Activated T-cell treated with anti-CD3 and anti-CD28 coated beads, Interleukin-2, amount 50 U/mL, for 24 hours (primary cell): ENCODE measurements around the gene CD276.

ENCODE experiments used
- DNase-seq: peaks from one replicate; pipeline ENCODE4 v3.0.0-alpha.2; 2020
- H3K27ac Mint-ChIP-seq: 2 replicates; pipeline ENCODE4 v1.8.0; 2020; ENCODE audit warnings: mild to moderate bottlenecking, mixed read lengths
- H3K27me3 Mint-ChIP-seq: 2 replicates; pipeline ENCODE4 v1.8.0; 2020; ENCODE audit warnings: mixed read lengths
- H3K36me3 Mint-ChIP-seq: 2 replicates; pipeline ENCODE4 v1.8.0; 2020; ENCODE audit warnings: low read depth, mixed read lengths
- H3K4me1 Mint-ChIP-seq: 2 replicates; pipeline ENCODE4 v1.8.0; 2020; ENCODE audit warnings: low read depth, mixed read lengths
- H3K4me3 Mint-ChIP-seq: 2 replicates; pipeline ENCODE4 v1.8.0; 2020; ENCODE audit warnings: mild to moderate bottlenecking, moderate library complexity, mixed read lengths
- H3K9me3 Mint-ChIP-seq: 2 replicates; pipeline ENCODE4 v1.8.0; 2020; ENCODE audit warnings: mixed read lengths

The CD276 gene

DNA sequence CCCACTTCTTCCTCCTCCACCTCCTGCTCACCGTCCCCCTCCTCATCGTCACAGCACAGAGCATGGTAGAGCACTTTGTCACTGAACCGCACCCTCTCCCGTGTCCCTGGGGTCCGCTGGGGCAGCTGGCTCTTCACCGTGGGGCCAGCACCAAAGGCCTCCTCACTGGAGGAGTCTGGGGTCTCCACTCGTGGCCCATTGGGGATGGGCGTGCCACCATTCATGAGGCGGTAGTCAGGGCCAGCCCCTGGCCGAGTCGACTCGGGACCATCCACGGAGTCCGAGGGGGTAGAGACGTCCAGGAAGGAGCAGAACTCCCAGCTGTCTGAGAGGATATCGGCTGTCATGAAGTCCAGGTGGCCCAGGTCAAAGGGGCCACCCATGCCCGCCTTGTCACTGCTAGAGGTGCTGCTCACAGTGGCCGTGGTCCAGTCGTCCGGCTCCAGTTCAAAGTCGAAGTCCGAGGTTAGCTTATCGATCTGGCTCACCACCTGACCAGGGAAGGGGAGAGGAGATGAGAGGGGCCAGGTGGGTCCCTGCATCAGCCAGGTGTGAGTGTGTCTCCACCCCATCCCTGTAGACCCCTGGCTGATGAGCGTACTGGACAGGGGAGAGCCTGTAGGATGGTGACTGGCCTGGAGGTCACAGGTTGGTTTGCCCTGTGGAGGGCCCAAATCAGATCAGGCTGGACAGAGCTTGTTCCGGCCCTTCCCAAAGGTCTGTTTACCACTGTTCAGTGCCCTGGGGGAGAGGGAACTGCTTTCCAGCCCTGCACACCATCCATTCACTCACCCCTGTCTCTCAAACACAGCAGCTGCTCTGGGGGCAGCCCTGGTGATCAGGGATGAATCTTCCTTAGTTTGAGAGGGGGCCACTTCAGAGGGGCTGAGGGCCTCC is 56.2 kb downstream of the CD276 start:
- Mint-ChIP-seq H3K9me3 (no peaks in the 10 kb centered on the region), H3K4me1 (no peaks in the 10 kb centered on the region), H3K27me3 (peaks cover 16% of the 10 kb centered on the region), H3K27ac (no peak overlapping the region), H3K36me3 (no peaks in the 10 kb centered on the region), H3K4me3 (no peak overlapping the region)
- DNase-seq: no peak

DNA sequence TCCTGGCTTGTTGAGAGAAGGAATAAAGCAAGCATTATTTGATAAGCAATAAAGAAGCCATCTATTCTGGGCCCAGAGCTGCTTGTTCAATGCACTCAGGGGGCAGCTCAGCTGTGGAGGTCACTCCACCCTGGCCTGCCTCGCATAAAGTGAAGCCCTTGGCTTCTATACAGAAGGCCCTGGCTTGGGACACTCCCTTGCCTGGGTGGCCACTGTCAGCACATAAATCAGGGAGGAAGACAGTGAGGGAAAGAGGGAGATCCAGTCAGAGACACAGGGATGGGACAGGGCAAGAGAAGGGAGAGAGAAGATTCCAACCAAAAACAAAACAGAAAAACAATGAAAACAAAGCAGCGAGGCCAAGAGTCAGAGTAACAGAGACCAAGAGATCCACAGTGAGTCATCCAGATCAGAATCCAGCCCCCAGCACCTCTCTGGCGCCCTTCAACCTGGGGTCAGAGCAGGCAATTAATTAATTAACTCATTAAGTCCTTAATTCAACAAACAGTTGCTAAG is 57.2 kb downstream of the CD276 start:
- Mint-ChIP-seq H3K27me3 (peaks cover 12% of the 10 kb centered on the region), H3K4me3 (no peak overlapping the region), H3K27ac (no peak overlapping the region), H3K36me3 (no peaks in the 10 kb centered on the region), H3K4me1 (no peaks in the 10 kb centered on the region), H3K9me3 (no peaks in the 10 kb centered on the region)
- DNase-seq: no peak

DNA sequence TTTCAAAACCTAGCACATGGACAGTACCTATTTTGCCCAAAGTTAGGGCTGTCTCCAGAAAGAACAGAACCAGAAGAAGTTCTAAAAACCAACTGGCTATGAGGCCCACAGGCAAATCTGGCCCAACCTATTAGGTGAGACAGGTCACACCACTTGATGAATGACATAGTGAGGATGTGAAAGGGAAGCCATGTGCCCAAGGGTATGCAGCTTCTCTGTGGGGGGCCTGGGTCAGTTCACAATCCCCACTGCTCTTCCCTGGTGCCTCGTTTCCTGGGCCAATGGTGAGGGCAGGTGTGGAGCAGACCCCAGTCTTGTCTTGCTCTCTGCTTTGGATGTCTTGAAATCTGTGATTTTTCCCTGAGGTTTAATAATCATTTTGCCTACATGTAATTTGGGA is 60.1 kb downstream of the CD276 start:
- Mint-ChIP-seq H3K9me3 (no peaks in the 10 kb centered on the region), H3K27ac (no peak overlapping the region), H3K27me3 (peaks cover 30% of the 10 kb centered on the region), H3K36me3 (no peaks in the 10 kb centered on the region), H3K4me1 (no peaks in the 10 kb centered on the region), H3K4me3 (no peak overlapping the region)
- DNase-seq: no peak

DNA sequence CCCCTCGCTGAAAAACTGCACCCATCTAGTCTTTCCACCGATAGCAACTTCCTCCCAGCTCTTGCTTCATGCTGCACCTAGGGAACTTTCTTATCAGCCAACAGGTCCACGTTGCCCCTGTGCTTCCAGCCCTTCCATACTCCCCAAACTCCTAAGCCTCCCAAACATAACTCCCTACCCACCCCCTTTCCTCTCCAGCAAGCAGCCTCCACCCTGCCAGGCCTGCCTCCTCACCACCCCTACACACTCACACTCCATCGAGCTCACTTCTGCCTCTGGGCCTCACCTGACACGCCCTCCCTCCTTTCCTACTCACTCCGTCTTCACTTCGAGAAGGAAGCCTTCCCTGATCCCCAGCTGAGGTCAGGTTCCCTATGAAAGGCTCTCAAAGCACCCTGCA is 60.9 kb downstream of the CD276 start:
- Mint-ChIP-seq H3K9me3 (no peaks in the 10 kb centered on the region), H3K27ac (no peak overlapping the region), H3K4me1 (no peaks in the 10 kb centered on the region), H3K36me3 (no peaks in the 10 kb centered on the region), H3K27me3 (peaks cover 38% of the 10 kb centered on the region), H3K4me3 (no peak overlapping the region)
- DNase-seq: no peak

DNA sequence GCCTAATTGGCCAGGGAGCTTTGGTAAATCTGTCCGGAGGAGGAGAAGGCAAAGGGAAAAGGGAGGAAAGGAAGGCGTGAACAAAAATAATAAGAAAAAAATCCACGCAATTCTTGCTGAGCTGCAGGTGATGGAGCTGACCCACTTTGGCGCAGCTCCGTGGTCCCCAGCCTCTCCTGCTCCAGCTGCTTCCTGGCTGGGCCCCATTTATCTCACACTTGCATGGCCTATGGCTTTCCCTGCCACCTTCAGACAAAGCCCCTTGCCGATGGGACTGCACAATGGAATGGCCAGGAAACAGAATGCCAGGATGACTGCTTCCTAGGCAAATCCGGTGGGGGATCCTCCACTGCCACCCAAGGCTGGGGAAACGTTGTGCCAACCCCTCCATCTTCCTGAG is 62.1 kb downstream of the CD276 start:
- no peak overlapping the region for H3K27ac Mint-ChIP-seq
- H3K4me1 Mint-ChIP-seq: no peaks in the 10 kb centered on the region
- H3K36me3 Mint-ChIP-seq: no peaks in the 10 kb centered on the region
- no peak overlapping the region for H3K4me3 Mint-ChIP-seq
- no peak for DNase-seq
- H3K9me3 Mint-ChIP-seq: no peaks in the 10 kb centered on the region
- H3K27me3 Mint-ChIP-seq: peaks cover 49% of the 10 kb centered on the region

DNA sequence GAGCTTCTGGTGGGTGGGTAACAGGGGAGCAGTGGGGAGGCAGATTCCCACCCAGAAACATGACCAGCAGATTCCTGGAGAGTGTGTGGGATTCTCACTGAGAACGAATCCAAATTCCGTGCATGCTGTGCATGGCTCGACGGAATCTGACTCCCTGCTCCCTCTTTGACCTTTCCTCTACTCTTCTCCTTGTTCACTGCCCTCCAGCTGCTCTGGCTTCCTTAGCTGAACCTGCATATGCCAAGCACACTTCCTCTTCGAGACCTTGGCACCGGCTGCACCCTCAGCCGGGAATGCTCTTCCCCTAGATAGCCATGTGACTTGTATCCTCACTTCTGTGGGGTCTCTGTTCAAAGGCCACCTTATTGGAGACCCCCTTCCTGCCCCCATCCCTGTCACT is 62.7 kb downstream of the CD276 start:
- Mint-ChIP-seq H3K27ac (no peak overlapping the region), H3K4me1 (peaks cover 2% of the 10 kb centered on the region), H3K27me3 (peaks cover 53% of the 10 kb centered on the region), H3K9me3 (no peaks in the 10 kb centered on the region), H3K36me3 (no peaks in the 10 kb centered on the region), H3K4me3 (no peak overlapping the region)
- DNase-seq: no peak

DNA sequence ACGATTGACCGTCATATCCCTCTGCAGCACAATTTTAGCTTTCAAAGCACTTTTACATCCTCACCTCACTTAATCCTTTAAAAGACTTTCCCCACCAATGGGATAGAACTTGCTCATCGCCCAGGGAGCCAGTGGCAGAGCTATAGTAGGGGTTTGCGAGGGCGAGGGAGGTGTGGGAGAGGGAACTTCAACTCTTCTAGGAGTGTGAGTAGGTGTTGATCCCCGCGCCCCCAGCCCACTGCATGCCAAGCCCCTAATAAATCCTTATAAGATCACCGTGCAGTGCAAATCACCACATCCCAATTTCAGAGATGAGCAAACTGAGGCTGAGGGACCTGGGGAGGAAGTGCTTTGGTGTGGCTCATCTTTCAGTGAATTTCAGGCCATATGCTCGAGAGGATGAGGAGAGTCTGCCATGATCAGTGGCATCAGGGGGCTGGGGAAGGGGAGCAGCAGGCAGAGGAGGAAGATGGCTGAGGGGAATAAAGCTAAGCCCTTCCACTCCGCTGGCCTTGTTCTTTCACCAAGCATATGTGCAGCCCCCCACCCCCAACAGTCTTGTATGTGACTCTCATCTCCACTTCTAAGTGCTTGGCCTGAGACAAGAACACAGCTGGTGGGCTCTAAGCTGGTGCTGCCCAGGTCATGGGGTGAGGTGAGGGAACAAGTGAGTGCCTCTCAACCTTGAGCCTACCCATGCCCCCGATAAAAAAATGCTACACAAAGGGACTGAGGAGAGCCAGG is 63.8 kb downstream of the CD276 start:
- H3K27me3 Mint-ChIP-seq: peaks cover 53% of the 10 kb centered on the region
- no peak overlapping the region for H3K27ac Mint-ChIP-seq
- H3K4me3 Mint-ChIP-seq: no peak overlapping the region
- H3K36me3 Mint-ChIP-seq: no peaks in the 10 kb centered on the region
- H3K9me3 Mint-ChIP-seq: no peaks in the 10 kb centered on the region
- peaks cover 2% of the 10 kb centered on the region for H3K4me1 Mint-ChIP-seq
- DNase-seq: no peak

DNA sequence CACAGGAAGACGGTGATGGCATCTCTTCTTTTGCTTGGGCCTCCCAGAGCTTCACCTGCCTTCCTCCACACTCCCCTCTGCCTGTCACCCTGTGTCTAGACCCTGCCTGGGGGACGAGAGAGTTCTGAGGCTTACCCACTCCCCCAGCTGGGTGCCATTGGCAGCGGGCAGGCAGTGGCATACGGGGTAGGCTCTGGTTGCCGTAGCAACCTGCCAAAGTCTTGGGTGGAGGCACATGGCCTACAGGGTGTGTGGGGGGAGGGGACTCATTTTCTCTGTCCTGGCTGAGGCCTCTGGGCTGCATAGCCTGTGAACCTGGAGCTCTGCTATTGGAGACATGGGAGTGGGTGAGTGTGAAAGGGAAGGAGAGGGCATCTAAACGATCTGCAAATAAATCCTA is 64.5 kb downstream of the CD276 start:
- Mint-ChIP-seq H3K4me1 (peaks cover 4% of the 10 kb centered on the region), H3K9me3 (no peaks in the 10 kb centered on the region), H3K27ac (no peak overlapping the region), H3K36me3 (no peaks in the 10 kb centered on the region), H3K4me3 (no peak overlapping the region), H3K27me3 (peaks cover 56% of the 10 kb centered on the region)
- no peak for DNase-seq

DNA sequence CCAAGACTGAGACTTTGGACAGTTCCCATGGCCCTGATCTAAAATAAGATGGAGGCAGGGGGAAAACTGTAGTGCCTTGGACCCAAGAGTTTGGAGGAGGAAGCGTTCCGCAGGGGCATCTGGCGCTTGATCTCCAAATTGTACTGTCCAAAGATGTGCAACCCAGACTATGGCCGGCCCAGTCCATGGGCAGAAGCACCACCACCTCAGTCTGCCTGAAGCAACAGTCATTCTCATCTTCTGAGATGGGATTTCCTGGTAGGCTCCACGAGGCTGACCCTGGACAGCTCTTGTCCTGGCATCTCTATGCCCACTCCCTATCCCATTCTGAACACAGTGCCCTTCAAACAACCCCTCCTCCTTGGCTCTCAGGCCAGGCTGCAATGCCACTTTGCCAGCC is 65.3 kb downstream of the CD276 start:
- no peak overlapping the region for H3K4me3 Mint-ChIP-seq
- no peak overlapping the region for H3K27ac Mint-ChIP-seq
- peaks cover 4% of the 10 kb centered on the region for H3K4me1 Mint-ChIP-seq
- no peaks in the 10 kb centered on the region for H3K36me3 Mint-ChIP-seq
- H3K27me3 Mint-ChIP-seq: peaks cover 64% of the 10 kb centered on the region
- DNase-seq: no peak
- H3K9me3 Mint-ChIP-seq: no peaks in the 10 kb centered on the region

DNA sequence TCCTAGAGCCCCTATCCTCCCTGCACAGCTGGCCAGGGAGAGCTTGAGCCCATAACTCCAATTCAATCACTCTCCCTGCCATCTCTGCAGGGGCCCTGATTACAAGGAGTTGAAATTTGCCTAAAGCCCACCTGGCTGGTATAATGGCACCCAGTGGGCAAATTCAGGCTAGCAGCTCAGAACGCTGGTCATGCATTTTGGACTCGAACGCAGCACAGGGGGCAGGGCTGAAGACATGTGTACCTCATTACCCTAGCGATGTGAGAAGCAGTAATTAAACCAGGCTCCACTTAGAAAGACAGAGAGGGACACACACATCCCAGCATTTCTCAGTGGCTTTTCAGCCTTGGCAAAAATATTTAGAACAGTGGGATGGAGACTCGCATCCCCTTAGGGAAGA is 65.8 kb downstream of the CD276 start:
- no peak overlapping the region for H3K4me3 Mint-ChIP-seq
- no peak overlapping the region for H3K27ac Mint-ChIP-seq

DNA sequence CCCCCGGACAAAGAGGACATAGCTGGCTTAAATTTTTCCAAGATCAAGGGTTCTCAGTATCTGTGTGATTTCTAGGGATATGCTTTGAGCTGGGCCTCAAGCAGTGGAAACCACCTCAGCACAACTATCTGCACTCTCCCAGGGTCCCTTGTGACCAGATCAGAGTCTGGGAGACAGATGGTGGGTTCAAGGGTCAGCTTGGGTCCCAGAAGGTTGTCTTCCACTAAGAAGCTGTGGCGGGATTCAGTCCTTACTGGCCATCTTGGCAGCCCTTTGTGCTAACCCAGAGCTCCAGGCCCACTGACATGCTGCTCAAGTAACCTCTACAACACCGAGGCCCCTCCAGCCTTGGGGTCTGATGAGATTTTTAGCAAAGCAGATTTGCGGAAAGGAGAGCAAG is 66.3 kb downstream of the CD276 start:
- no peak overlapping the region for H3K4me3 Mint-ChIP-seq
- no peak overlapping the region for H3K27ac Mint-ChIP-seq
- H3K9me3 Mint-ChIP-seq: no peaks in the 10 kb centered on the region
- DNase-seq: no peak
- H3K36me3 Mint-ChIP-seq: no peaks in the 10 kb centered on the region
- peaks cover 4% of the 10 kb centered on the region for H3K4me1 Mint-ChIP-seq
- peaks cover 66% of the 10 kb centered on the region for H3K27me3 Mint-ChIP-seq

More for the DNA sequence above, 65.8 kb downstream of the CD276 start:
- Mint-ChIP-seq H3K9me3 (no peaks in the 10 kb centered on the region), H3K4me1 (peaks cover 4% of the 10 kb centered on the region), H3K27me3 (peaks cover 69% of the 10 kb centered on the region), H3K36me3 (no peaks in the 10 kb centered on the region)
- no peak for DNase-seq

DNA sequence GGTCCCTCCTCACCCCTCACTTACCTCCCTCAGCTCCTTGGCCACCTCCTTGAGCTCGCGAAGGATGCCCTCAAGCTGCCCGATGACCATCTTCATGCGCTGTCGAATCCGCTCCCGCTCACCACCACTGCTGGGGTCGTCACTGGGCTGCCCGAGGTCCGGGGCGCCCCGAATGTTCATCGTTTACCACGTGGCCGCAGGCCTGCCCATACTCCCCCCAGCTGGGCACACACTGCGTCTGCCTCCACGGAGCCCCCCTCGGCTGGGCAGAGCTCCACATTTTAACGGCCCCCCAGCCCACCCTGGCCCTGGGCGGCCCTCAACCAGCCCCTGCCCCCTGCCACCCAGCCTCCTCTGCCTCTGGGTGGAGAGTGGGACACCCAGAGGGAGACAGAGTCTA is 66.8 kb downstream of the CD276 start:
- Mint-ChIP-seq H3K4me3 (no peak overlapping the region), H3K27me3 (peaks cover 65% of the 10 kb centered on the region), H3K27ac (no peak overlapping the region), H3K9me3 (no peaks in the 10 kb centered on the region), H3K36me3 (no peaks in the 10 kb centered on the region), H3K4me1 (peaks cover 4% of the 10 kb centered on the region)
- no peak for DNase-seq

DNA sequence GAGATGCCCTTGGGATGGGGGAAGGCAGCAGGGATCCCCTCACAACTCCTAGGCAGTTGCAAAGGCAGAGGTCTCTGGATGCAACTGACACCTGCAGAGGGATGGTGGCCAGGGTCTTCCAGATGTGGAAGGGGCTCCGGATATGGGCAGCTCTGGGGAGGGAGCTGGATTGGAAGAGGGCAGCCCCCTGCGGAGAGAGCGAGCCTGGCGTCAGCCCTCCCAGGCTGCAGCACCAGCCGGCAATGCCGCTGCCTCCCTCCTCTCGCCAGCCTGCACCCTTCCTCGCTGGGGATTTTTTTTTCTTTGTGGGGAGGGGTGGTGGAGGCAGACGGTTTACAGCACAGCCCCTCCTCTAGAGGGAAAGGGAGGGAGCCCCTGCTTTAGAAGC is 67.3 kb downstream of the CD276 start:
- no peak overlapping the region for H3K4me3 Mint-ChIP-seq
- no peaks in the 10 kb centered on the region for H3K36me3 Mint-ChIP-seq
- H3K27ac Mint-ChIP-seq: no peak overlapping the region
- no peak for DNase-seq
- peaks cover 61% of the 10 kb centered on the region for H3K27me3 Mint-ChIP-seq
- peaks cover 4% of the 10 kb centered on the region for H3K4me1 Mint-ChIP-seq
- H3K9me3 Mint-ChIP-seq: no peaks in the 10 kb centered on the region

DNA sequence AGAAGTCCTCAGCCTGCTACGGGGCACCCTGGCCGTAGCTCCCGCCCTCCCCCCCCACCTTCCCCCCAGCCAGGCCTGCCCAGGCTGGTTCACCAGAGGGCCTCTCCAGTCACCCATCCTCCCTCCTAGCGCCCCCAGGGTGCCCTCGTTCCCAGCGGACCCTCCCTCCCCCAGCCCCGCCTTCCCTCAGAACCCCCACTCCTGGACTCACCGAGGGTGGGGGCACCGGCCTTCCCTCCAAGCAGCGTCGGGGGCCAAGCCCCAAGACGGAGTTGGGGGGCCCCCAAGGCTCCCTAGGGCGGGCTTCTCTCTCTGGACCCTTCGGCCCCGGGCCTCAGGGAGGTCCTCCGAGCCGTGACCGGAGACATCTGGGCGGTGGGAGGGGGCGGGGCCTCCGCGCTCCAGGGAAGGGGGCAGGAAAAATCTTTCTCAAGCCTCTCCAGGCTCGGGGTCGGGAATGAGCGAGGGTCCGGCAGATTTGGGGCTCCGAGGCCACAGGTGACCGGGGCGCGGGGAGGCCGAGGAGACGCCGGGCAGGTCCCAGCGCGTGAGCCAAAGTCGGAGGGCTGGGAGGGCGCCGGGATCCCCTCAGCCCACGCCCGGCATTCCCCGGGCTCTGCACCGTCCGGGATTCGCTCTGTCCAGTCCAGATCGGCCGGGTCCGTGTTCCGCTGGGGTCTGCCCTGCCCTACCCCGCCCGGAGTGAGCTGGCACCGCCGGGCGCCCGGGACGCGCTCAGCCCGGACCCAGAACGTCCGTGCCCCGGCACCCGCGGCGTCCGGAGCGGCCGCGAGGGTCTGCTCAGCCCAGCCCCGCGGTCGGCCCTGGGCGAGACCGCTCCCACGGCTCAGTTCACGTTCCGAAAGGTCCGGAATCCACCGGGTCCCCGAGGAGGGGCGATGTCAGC is 68.0 kb downstream of the CD276 start:
- H3K27me3 Mint-ChIP-seq: peaks cover 57% of the 10 kb centered on the region
- no peak for DNase-seq
- H3K36me3 Mint-ChIP-seq: no peaks in the 10 kb centered on the region

More for the DNA sequence above, 68.0 kb downstream of the CD276 start:
- Mint-ChIP-seq H3K27ac (no peak overlapping the region), H3K9me3 (no peaks in the 10 kb centered on the region), H3K4me3 (no peak overlapping the region), H3K4me1 (peaks cover 4% of the 10 kb centered on the region)
